ENCODE results near the gene ARHGAP40.

The ARHGAP40 gene

DNA sequence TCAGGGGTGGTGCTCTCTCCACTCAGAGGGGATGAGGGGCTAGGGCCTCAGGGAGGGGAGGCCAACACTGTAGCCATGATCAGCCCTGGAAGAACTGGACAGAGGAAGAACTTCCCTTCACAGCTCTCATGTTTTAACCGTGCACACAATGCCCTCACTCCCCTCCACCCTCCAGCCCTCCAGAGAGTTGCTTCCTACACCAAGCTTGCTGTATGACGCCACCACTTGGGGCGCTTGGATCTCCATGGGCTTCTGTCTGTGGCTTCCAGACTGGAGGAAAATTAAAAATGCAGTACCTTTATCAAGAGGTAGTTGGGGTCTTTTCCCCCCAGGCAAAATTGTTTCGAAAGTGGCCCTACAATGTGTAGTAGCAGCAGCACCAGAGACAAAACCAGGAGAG lies 48.4 kb downstream of the ARHGAP40 start:
- DNase-seq (ENCODE audit: low read depth in 2 of 2), result no peak

DNA sequence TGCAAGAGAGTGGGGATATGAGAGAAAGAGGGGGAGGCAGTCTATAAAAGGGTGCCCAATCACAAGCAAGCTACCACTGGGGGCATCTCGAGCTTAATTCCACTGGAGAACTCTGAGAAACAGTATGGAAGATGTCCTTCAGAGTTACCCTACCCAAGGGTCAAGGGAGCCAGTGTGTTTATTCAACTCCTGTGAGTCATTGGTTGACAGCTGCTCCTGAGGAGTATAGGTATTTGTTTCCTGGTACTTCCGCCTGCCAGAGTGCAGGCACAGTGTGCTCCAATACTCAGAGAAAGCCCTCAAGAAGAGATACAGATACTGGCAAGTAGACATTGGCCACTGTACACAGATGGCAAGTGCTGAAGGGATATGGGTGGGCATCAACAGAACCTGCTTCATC lies 49.5 kb downstream of the ARHGAP40 start:
- DNase-seq (ENCODE audit: low read depth in 2 of 2), result no peak

- no peak for DNase-seq (ENCODE audit: low read depth in 2 of 2)
Observed at GRCh38 chr20:38651562-38651961, 50.0 kb downstream of the ARHGAP40 start.

- DNase-seq (ENCODE audit: low read depth in 2 of 2), result no peak
Observed at GRCh38 chr20:38652995-38653394, 51.4 kb downstream of the ARHGAP40 start.

GRCh38 chr20:38657390-38657789 lies 55.8 kb downstream of the ARHGAP40 start:
- DNase-seq (ENCODE audit: low read depth in 2 of 2), result no peak

DNA sequence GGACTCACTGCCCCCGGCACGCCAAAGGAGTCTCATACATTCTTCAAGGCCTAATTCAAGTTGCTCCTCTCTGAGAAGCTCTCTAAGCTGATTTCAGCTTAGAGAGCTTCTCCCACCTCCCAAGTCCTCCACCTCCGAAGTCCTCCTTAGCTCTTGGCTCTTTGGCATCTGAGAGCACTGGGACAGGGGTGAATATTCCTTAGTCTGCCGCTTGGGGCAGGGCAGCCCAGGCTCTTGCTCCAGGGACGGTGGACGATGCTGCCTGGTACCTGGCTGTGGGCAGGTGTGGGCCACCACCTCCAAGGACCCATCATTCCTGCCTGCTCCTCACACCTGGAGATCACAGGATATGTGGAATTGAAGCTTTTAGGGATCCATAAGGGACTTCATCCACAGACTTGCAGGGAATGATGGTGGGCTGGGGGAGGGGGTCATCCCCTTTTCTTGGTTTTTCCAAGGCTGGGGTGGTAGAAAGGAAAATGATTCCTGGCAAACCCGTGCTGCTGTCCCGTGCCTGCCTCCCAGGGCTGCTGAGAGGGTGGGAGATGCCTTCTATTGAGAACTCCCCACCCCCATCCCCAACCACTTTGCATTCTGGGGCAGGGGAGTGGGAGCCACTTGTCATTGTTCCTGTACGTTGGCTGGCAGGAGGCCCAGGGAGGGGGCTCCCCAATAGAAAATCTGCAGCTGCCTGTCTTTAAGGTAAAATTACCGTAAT lies 57.4 kb downstream of the ARHGAP40 start:
- peak; percentile 12 to 16 for DNase-seq (ENCODE audit: low read depth in 2 of 2)

DNA sequence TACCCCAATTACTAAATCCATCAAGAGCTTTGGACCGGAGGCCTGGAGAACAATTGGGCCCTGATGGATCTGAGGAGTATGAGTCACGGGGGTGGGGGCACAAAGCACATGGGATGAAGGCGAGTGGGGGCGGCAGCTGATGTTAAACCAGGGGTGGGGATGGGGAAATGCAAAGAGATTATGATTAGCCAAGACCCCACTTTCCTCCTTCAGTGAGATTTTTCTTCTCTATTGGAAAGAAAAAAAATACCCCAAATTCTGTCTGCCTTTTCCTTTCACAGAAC lies 57.9 kb downstream of the ARHGAP40 start:
- no peak for DNase-seq (ENCODE audit: low read depth in 2 of 2)

GRCh38 chr20:38660429-38660828 lies 58.8 kb downstream of the ARHGAP40 start:
- no peak for DNase-seq (ENCODE audit: low read depth in 2 of 2)

DNA sequence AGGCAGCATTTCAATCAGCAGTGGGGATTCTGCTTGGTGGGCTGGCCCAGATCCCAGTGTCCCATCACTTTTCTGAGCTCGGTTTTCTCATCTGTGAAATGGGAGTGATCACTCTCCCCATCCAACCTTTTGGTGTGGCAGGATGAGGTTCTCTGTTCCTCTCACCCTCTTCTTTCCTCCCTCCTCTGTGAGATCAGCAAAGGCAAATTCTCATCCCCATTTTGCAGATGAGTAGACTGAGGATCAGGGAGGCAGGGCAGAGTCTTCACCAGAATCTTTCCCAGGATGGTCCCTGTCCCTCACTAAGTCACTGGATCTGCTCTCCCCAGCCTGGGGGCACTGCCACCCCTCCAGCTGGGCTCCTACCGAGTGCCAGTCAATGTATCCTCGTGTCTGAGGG lies 62.1 kb downstream of the ARHGAP40 start:
- no peak for DNase-seq (ENCODE audit: low read depth in 2 of 2)

DNA sequence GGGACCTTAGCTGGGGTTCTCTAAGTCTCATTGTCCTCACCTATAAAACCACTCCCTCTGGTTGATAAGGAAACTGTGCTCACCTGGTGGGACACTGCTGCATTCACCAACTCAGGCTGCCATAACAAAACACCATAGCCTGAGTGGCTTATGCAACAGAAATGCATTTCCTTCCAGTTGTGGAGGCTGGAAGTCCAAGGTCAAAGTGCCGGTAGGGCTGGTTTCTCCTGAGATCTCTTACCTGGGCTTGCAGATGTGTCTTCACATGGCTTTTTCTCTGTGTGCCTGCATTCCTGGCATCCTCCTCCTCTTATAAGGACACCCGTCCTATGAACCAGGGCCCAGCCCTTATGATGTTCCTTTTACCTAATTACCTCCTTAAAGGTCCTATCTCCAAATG lies 62.7 kb downstream of the ARHGAP40 start:
- DNase-seq (ENCODE audit: low read depth in 2 of 2), result no peak

DNA sequence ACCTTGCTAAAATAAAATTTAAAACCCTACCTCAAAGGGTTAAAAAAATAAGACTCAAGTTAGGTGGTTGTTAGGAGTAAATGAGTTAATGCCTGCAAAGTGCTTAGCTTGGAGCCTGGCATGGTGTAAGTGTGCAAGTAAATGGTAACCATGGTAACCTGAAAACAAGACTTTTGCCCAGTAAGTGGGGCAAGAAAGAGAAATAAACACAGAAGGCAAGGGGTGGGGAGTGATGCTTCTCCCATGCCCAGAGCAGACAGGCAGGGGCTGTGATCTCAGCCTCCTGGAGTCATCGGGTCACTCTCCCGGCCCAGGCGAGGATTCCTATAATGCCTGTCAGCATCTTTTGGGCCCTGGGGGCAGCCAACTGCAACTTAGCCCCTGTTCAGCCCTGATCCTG lies 63.5 kb downstream of the ARHGAP40 start:
- no peak for DNase-seq (ENCODE audit: low read depth in 2 of 2)

- DNase-seq (ENCODE audit: low read depth in 2 of 2), result no peak
Observed at GRCh38 chr20:38665506-38666285, 64.1 kb downstream of the ARHGAP40 start.

DNA sequence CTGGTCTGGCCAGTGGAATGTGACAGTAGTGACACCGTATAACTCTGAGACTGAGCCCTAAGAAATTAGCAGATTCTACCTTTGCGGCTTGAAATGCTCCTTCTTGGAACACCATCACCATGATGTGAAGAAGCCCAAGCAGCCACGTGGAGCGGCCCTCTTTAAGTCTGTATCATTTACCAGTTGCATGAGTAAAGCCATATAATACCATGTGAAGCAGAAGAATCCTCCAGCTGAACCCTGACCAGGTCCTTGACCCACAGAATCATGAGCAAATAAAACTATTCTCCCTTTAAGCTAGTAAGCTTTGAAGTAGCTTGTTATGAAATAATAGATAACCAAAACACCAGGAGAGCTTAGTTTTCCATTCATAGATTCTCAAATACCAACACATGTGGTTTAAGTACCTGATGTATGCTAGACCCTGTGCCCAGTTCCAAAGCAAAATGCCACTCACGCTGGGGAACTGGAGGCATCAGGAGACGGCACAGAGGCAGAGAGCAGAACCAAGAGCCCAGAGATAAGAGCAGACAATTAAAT lies 65.9 kb downstream of the ARHGAP40 start:
- DNase-seq (ENCODE audit: low read depth in 2 of 2), result no peak

DNA sequence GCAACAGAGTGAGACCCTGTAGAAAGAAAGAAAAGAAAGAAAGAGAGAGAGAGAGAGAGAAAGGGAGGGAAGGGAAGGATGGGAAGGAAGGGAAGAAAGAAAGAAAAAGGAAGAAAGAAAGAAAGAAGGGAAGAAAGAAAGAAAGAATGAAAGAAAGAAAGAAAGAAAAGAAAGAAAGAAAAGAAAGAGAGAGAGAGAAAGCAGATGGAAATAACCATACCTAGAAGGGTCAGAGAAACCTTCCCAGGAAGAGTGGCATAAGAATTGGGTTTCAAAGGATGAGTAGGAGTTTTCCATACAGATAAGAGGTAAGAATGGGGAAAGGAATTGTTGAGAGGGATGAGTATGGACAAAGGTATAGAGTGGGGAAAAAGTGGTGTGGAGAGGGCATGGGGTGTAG lies 68.1 kb downstream of the ARHGAP40 start:
- no peak for DNase-seq (ENCODE audit: low read depth in 2 of 2)

DNA sequence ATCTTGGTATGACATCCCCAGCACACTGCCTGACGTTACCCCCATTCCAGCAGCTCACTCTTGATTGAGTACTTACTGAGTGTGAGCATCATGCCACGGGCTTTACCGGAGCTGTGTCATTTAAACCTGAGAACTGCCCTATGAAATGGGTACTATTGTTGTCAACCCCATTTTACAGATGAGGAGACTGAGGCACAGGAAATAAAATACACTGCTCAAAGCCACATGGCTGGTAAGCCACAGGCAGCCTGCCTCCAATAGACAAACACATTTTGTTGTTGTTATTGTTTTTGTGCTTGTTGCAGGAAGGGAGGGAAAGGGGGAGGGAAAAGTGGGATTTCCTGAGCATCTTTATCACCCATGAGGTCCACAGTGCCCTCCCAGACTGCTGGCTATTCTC lies 69.2 kb downstream of the ARHGAP40 start:
- no peak for DNase-seq (ENCODE audit: low read depth in 2 of 2)

- no peak for DNase-seq (ENCODE audit: low read depth in 2 of 2)
Observed at GRCh38 chr20:38671186-38671585, 69.6 kb downstream of the ARHGAP40 start.

- no peak for DNase-seq (ENCODE audit: low read depth in 2 of 2)
Observed at GRCh38 chr20:38671701-38672292, 70.2 kb downstream of the ARHGAP40 start.

GRCh38 chr20:38672504-38672903 lies 70.9 kb downstream of the ARHGAP40 start:
- no peak for DNase-seq (ENCODE audit: low read depth in 2 of 2)

GRCh38 chr20:38673261-38673660 lies 71.7 kb downstream of the ARHGAP40 start:
- no peak for DNase-seq (ENCODE audit: low read depth in 2 of 2)

DNA sequence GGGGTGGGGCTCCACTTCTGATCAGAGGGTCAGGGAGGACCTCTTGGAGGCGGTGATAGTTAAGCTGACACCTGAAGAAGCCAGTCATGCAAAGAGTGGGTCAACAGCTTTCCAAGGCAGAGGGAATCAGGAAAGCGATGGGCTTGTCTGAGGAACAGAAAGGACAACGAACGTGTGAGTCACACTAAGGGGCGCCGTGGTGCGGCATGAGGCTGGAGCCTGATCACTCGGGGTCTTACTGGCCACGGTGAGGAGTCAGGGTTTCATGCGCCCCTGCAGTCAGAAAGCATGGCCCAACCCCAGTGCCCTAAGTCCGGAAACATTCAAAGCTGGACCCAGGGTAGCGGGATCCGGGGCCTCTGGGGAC lies 72.1 kb downstream of the ARHGAP40 start:
- no peak for DNase-seq (ENCODE audit: low read depth in 2 of 2)

- DNase-seq (ENCODE audit: low read depth in 2 of 2), result peak; percentile 41 to 67
Observed at GRCh38 chr20:38674092-38674764, 72.6 kb downstream of the ARHGAP40 start.

GRCh38 chr20:38674765-38675133 lies 73.1 kb downstream of the ARHGAP40 start:
- DNase-seq (ENCODE audit: low read depth in 2 of 2), result no peak

DNA sequence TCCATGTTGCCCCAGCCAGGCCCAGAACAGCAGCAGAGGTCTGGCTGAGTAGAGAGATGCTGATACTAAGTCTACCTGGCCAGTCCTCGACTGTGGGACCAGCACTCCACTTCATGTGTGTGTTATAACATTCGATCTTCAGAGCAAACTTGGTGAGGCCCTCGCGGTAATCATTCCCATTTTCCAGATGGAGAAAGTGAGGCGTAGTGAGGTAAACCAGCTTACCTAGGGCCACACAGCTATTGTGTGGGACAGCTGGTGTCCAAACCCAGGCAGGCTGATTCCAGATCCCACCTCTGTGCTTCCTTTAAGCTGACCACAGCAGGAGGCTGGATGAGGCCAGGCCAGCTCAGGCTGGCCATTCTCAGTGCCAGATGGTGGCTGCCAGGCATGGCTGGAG lies 75.0 kb downstream of the ARHGAP40 start:
- DNase-seq (ENCODE audit: low read depth in 2 of 2), result no peak
